Immature natural killer cell (primary cell): ENCODE data around the gene HBA2. TPM values are rescaled to one million over a fixed set of nuclear protein-coding genes. Genes with fewer than 3 reads are reported as not detected.
"Not testable (repeated sequence)": the region's sequence is repeated elsewhere in the genome, so short reads cannot be mapped to it uniquely, and the experiment has no call there.

Experiments used
- DNase-seq, 3 donors: peaks; one replicate each; pipeline ENCODE4 v3.0.0; 2022; ENCODE audit warnings: mixed read lengths in 1 of 3
- H3K27ac Mint-ChIP-seq, 6 donors: one replicate each; pipeline ENCODE4 v1.8.0; 2020; ENCODE audit warnings: mixed read lengths in 6 of 6, mild to moderate bottlenecking in 5 of 6, inconsistent platforms in 4 of 6, moderate library complexity in 3 of 6
- H3K27me3 Mint-ChIP-seq, 3 donors: one replicate each; pipeline ENCODE4 v1.8.0; 2020 to 2021; ENCODE audit warnings: low read depth in 3 of 3, mild to moderate bottlenecking in 3 of 3, mixed read lengths in 3 of 3, moderate library complexity in 3 of 3, inconsistent platforms in 1 of 3
- H3K36me3 Mint-ChIP-seq, 3 donors: one replicate each; pipeline ENCODE4 v1.8.0; 2020; ENCODE audit warnings: mixed read lengths in 3 of 3, inconsistent platforms in 2 of 3, mild to moderate bottlenecking in 2 of 3
- H3K4me1 Mint-ChIP-seq, 2 donors: one replicate each; pipeline ENCODE4 v1.8.0; 2020; ENCODE audit warnings: inconsistent platforms in 2 of 2, mild to moderate bottlenecking in 2 of 2, mixed read lengths in 2 of 2, moderate library complexity in 1 of 2
- H3K4me3 Mint-ChIP-seq, 5 donors: one replicate each; pipeline ENCODE4 v1.8.0; 2020; ENCODE audit warnings: mild to moderate bottlenecking in 5 of 5, mixed read lengths in 5 of 5, inconsistent platforms in 3 of 5, moderate library complexity in 3 of 5
- H3K9me3 Mint-ChIP-seq, 6 donors: one replicate each; pipeline ENCODE4 v1.8.0; 2020; ENCODE audit warnings: mild to moderate bottlenecking in 6 of 6, mixed read lengths in 6 of 6, inconsistent platforms in 4 of 6, moderate library complexity in 3 of 6
- polyA plus RNA-seq, 3 donors: library from polyadenylated mRNA; unstranded; fragments of 300-500 nt; fragmentation: Illumina TruSeq; gene quantifications; one replicate each; pipeline ENCODE4 v1.2.3, GENCODE V29; 2021

Gene HBA2
- polyA plus RNA-seq, 3 donors from 2014 or later, result 202 to 797 (median 725) TPM

GRCh38 chr16:181565-182021, 8.9 kb downstream of the HBA2 start:
- Mint-ChIP-seq H3K27me3 (peaks cover 8 to 20% (median 14%) of the 10 kb centered on the region in 3 donors), H3K9me3 (no peaks in the 10 kb centered on the region), H3K27ac (no peak overlapping the region), H3K36me3 (peaks cover 0 to 6% (median 0%) of the 10 kb centered on the region in 3 donors), H3K4me1 (peaks cover 7 to 10% of the 10 kb centered on the region in 2 donors), H3K4me3 (peak overlapping the region in 2 of 5 donors; percentile 30 to 51)
- no peak for DNase-seq

- Mint-ChIP-seq H3K9me3 (no peaks in the 10 kb centered on the region), H3K4me3 (no peak overlapping the region), H3K27me3 (peaks cover 2 to 13% (median 12%) of the 10 kb centered on the region in 3 donors), H3K36me3 (peaks cover 0 to 6% (median 0%) of the 10 kb centered on the region in 3 donors), H3K4me1 (peaks cover 6 to 7% of the 10 kb centered on the region in 2 donors), H3K27ac (no peak overlapping the region)
- DNase-seq, result no peak
Observed at GRCh38 chr16:183005-183404, 10.3 kb downstream of the HBA2 start.

- no peak for DNase-seq
- peaks cover 0 to 4% of the 10 kb centered on the region in 2 donors for H3K4me1 Mint-ChIP-seq
- H3K4me3 Mint-ChIP-seq, result no peak overlapping the region
- peak overlapping the region in 1 of 6 donors; percentile 64 for H3K27ac Mint-ChIP-seq
- no peaks in the 10 kb centered on the region for H3K9me3 Mint-ChIP-seq
- H3K36me3 Mint-ChIP-seq, result peaks cover 2 to 21% (median 13%) of the 10 kb centered on the region in 3 donors
- peaks cover 0 to 5% (median 0%) of the 10 kb centered on the region in 3 donors for H3K27me3 Mint-ChIP-seq
Observed at GRCh38 chr16:185213-185612, 12.5 kb downstream of the HBA2 start.

- Mint-ChIP-seq H3K27ac (peak overlapping the region in 1 of 6 donors; percentile 16), H3K36me3 (peaks cover 3 to 25% (median 15%) of the 10 kb centered on the region in 3 donors), H3K4me3 (no peak overlapping the region), H3K27me3 (peaks cover 0 to 7% (median 0%) of the 10 kb centered on the region in 3 donors), H3K9me3 (no peaks in the 10 kb centered on the region), H3K4me1 (peaks cover 0 to 4% of the 10 kb centered on the region in 2 donors)
- no peak for DNase-seq
Observed at GRCh38 chr16:185691-186090, 13.0 kb downstream of the HBA2 start.

- H3K4me1 Mint-ChIP-seq, result peaks cover 0 to 3% of the 10 kb centered on the region in 2 donors
- no peak overlapping the region for H3K27ac Mint-ChIP-seq
- no peaks in the 10 kb centered on the region for H3K9me3 Mint-ChIP-seq
- no peak overlapping the region for H3K4me3 Mint-ChIP-seq
- peaks cover 0 to 14% (median 0%) of the 10 kb centered on the region in 3 donors for H3K27me3 Mint-ChIP-seq
- peaks cover 10 to 39% (median 19%) of the 10 kb centered on the region in 3 donors for H3K36me3 Mint-ChIP-seq
- no peak for DNase-seq
Observed at GRCh38 chr16:187330-187729, 14.7 kb downstream of the HBA2 start.

DNA sequence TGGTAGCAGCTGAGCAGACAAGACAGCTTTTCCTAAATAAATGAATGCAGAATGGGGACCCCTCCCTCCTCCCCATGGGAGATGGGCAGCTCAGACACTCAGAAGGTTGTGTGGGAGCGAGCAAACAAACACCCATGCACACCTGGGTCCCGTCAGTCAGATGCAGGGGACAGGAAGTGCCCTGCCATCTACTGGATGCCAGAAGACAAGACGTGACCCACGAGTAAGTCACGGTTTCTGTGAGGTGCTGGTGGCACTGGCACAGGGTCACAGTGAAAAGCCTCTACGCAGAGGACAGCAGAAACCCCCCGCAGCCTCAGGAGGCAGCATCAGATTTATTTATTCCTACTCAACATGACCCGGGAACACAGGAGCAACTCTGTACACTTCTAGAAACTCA, 16.0 kb downstream of the HBA2 start:
- Mint-ChIP-seq H3K4me1 (peaks cover 0 to 3% of the 10 kb centered on the region in 2 donors), H3K27ac (peak overlapping the region in 3 of 6 donors; percentile 17 to 67 (median 45)), H3K36me3 (peaks cover 14 to 42% (median 23%) of the 10 kb centered on the region in 3 donors), H3K27me3 (peaks cover 0 to 14% (median 0%) of the 10 kb centered on the region in 3 donors), H3K9me3 (no peaks in the 10 kb centered on the region), H3K4me3 (no peak overlapping the region)
- DNase-seq, result no peak

- peaks cover 14 to 43% (median 23%) of the 10 kb centered on the region in 3 donors for H3K36me3 Mint-ChIP-seq
- peaks cover 0 to 14% (median 0%) of the 10 kb centered on the region in 3 donors for H3K27me3 Mint-ChIP-seq
- no peaks in the 10 kb centered on the region for H3K9me3 Mint-ChIP-seq
- no peak for DNase-seq
- no peak overlapping the region for H3K27ac Mint-ChIP-seq
- H3K4me1 Mint-ChIP-seq, result peaks cover 0 to 3% of the 10 kb centered on the region in 2 donors
- no peak overlapping the region for H3K4me3 Mint-ChIP-seq
Observed at GRCh38 chr16:189604-190186, 17.0 kb downstream of the HBA2 start.

GRCh38 chr16:191831-192230, 19.2 kb downstream of the HBA2 start:
- H3K4me1 Mint-ChIP-seq, result peaks cover 0 to 3% of the 10 kb centered on the region in 2 donors
- DNase-seq, result no peak
- H3K27me3 Mint-ChIP-seq, result peaks cover 0 to 14% (median 2%) of the 10 kb centered on the region in 3 donors
- H3K9me3 Mint-ChIP-seq, result no peaks in the 10 kb centered on the region
- peaks cover 14 to 41% (median 23%) of the 10 kb centered on the region in 3 donors for H3K36me3 Mint-ChIP-seq
- H3K4me3 Mint-ChIP-seq, result no peak overlapping the region
- peak overlapping the region in 3 of 6 donors; percentile 26 to 35 (median 28) for H3K27ac Mint-ChIP-seq

DNA sequence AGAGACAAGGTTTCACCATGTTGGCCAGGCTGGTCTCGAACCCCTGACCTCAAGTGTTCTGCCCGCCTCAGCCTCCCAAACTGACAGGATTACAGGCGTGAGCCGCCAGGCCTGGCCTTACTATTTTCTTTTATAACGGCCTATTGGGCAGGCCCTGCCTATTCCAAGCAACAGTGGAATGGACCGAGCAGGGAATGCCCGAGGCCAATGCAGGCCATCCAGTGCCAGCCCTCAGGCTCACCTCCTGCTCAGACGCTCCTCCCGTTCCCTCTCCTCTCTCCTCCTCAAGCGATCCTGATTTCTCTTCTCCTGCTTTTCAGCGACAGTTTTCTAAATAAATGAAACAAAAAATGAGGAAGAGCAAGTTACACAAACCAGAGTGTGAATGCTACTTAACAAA, 20.0 kb downstream of the HBA2 start:
- DNase-seq, result no peak
- peaks cover 14 to 46% (median 23%) of the 10 kb centered on the region in 3 donors for H3K36me3 Mint-ChIP-seq
- peaks cover 0 to 14% (median 2%) of the 10 kb centered on the region in 3 donors for H3K27me3 Mint-ChIP-seq
- H3K27ac Mint-ChIP-seq, result no peak overlapping the region
- H3K4me1 Mint-ChIP-seq, result peaks cover 0 to 3% of the 10 kb centered on the region in 2 donors
- H3K4me3 Mint-ChIP-seq, result no peak overlapping the region
- H3K9me3 Mint-ChIP-seq, result no peaks in the 10 kb centered on the region

DNA sequence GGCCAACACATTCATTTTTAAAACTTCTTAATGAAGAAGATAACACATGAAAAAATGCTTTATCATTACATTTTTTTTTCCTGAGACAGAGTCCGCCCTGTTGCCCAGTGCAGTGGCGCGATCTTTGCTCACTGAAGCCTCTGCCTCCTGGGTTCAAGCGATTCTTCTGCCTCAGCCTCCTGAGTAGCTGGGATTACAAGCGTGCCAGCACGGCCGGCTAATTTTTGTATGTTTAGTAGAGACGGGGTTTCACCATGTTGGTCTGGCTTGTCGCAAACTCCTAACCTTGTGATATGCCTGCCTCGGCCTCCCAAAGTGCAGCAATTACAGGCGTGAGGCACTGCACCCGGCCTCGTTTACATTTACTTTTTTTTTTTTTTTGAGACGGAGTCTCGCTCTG, 20.8 kb downstream of the HBA2 start:
- peaks cover 0 to 3% of the 10 kb centered on the region in 2 donors for H3K4me1 Mint-ChIP-seq
- peaks cover 0 to 13% (median 2%) of the 10 kb centered on the region in 3 donors for H3K27me3 Mint-ChIP-seq
- no peak for DNase-seq
- no peak overlapping the region for H3K4me3 Mint-ChIP-seq
- no peaks in the 10 kb centered on the region for H3K9me3 Mint-ChIP-seq
- no peak overlapping the region for H3K27ac Mint-ChIP-seq
- peaks cover 14 to 51% (median 23%) of the 10 kb centered on the region in 3 donors for H3K36me3 Mint-ChIP-seq

GRCh38 chr16:194516-194915, 21.8 kb downstream of the HBA2 start:
- Mint-ChIP-seq H3K9me3 (no peaks in the 10 kb centered on the region), H3K36me3 (peaks cover 13 to 47% (median 14%) of the 10 kb centered on the region in 3 donors), H3K27ac (peak overlapping the region in 1 of 6 donors; percentile 23), H3K4me3 (no peak overlapping the region), H3K4me1 (no peaks in the 10 kb centered on the region), H3K27me3 (peaks cover 0 to 8% (median 2%) of the 10 kb centered on the region in 3 donors)
- DNase-seq, result no peak

DNA sequence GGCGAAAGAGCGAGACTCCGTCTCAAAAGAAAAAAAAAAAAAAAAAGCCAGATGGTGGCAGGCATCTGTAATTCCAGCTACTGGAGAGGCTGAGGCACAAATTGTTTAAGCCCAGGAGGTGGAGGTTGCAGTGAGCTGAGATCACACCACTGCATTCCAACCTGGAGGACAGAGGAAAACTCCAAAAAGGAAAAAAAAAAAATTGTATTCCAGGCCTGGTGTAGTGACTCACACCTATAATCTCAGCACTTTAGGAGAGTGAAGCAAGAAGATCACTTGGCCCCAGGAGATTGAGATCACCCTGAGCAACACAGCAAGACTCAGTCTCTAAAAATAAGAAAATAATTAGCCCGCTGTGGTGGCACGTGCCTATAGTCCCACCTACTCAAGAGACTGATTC, 27.7 kb downstream of the HBA2 start:
- Mint-ChIP-seq H3K27me3 (peaks cover 0 to 2% (median 0%) of the 10 kb centered on the region in 3 donors), H3K36me3 (peaks cover 0 to 32% (median 6%) of the 10 kb centered on the region in 3 donors), H3K4me1 (no peaks in the 10 kb centered on the region), H3K9me3 (no peaks in the 10 kb centered on the region), H3K4me3 (no peak overlapping the region), H3K27ac (no peak overlapping the region)
- no peak for DNase-seq

- Mint-ChIP-seq H3K27ac (no peak overlapping the region), H3K36me3 (peaks cover 13 to 38% (median 13%) of the 10 kb centered on the region in 3 donors), H3K9me3 (no peaks in the 10 kb centered on the region), H3K4me1 (peaks cover 0 to 4% of the 10 kb centered on the region in 2 donors), H3K4me3 (no peak overlapping the region), H3K27me3 (no peaks in the 10 kb centered on the region)
- DNase-seq, result no peak
Observed at GRCh38 chr16:203246-203645, 30.6 kb downstream of the HBA2 start.

- H3K4me3 Mint-ChIP-seq, H3K27me3 Mint-ChIP-seq, H3K9me3 Mint-ChIP-seq, H3K27ac Mint-ChIP-seq, DNase-seq, H3K4me1 Mint-ChIP-seq: not testable (repeated sequence)
- peaks cover 13 to 36% (median 13%) of the 10 kb centered on the region in 3 donors for H3K36me3 Mint-ChIP-seq
Observed at GRCh38 chr16:204046-204445, 31.4 kb downstream of the HBA2 start.
